KOPT-K1 (cell line): Measurements from ENCODE around the gene TSPYL1.
A peak's percentile ranks its signal among the peaks of the same experiment; 100 is the strongest.
"Not testable (repeated sequence)": the region's sequence is repeated elsewhere in the genome, so short reads cannot be mapped to it uniquely, and the experiment has no call there.

Source experiments
- H3K27ac ChIP-seq: fragments of 200-600 bp; sonication (generic); 2 replicates; pipeline ENCODE4 v1.5.1; 2016; ENCODE audit warnings: antibody characterized with exemption, mild to moderate bottlenecking, low read depth, low read length; ENCODE audit not compliant: poor library complexity, severe bottlenecking
- H3K36me3 ChIP-seq: fragments of 200-600 bp; sonication (generic); 2 replicates; pipeline ENCODE4 v1.5.1; 2017; ENCODE audit warnings: antibody characterized with exemption, mild to moderate bottlenecking, low read length, moderate library complexity; ENCODE audit not compliant: insufficient read depth
- H3K9me3 ChIP-seq: fragments of 200-600 bp; sonication (generic); 2 replicates; pipeline ENCODE4 v1.5.1; 2017; ENCODE audit warnings: antibody characterized with exemption, low read length, mild to moderate bottlenecking; ENCODE audit not compliant: insufficient read depth, poor library complexity, severe bottlenecking

The TSPYL1 gene

DNA sequence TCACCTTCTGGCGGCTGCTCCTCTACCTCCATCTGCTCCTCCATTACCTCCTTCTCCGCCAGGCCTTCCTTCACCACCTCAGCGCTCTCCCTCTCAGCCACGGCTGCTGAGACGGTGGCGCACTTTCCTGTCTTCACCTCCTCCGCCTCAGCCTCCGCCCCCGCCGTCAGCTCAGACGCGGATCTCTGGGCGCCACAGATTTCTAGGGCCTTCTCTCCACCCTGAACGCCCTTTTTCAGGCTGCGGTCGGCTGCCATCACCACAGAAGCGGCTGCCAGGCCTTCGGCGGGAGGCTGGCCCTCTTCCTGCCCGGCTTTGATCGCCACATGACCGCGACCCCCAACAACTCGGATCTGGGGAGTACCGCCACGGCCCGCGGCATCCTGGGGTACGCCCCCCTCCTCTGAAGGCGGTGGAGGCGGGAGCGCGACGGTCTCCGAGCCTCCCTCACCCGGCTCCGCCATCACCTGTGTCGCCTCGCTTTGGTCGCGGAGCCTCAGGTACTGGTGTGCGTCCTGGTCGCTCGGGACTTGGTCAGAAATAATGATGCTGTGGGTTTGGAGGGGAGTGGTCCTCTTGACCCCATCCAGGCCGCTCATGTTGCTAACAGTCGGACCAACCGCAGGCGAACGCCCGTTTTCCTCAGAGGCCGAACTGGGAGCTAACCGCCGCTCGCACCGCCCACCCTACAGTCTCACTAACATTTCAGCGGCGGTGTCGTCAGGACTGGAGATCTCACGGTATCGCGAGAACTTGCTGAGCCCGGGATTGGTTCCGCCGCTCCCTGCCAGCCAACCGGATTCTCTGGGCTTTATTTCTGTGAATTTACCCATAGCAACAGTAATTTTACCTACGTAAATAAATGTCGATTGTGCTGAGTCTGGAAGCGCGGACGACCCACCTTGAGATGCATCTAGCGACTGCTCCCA lies at the start of gene TSPYL1:
Gene TSPYL1 (minus strand): TSS at position 699 of the 929 bp plus-strand sequence. CDS start 100 bp downstream, at position 599.
- H3K27ac ChIP-seq = peak within 1 kb of the TSS; percentile 83
- H3K9me3 ChIP-seq = no peaks in the 10 kb centered on the region
- H3K36me3 ChIP-seq = peaks cover 35% of the 10 kb centered on the region

DNA sequence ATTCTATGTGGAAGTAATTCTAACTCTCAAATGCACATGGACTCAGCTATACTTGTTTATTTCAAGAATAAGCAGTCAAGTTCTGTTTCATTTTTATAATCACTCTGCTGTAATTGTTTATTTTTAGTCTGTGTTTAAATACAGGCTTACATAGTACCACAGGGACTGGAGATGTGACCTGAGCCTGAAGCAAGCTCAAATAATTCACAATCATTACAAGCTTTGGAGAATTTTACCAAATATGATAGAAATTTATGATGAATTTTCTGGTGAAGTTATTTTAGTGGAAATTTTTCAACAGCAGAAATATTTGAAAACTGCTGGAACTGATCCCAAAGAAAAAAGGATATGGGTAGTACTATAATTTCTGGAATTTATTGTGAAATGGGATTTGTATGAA lies 49.4 kb upstream of the TSPYL1 start:
- no peaks in the 10 kb centered on the region for H3K9me3 ChIP-seq
- H3K27ac ChIP-seq = no peak overlapping the region
- no peaks in the 10 kb centered on the region for H3K36me3 ChIP-seq

DNA sequence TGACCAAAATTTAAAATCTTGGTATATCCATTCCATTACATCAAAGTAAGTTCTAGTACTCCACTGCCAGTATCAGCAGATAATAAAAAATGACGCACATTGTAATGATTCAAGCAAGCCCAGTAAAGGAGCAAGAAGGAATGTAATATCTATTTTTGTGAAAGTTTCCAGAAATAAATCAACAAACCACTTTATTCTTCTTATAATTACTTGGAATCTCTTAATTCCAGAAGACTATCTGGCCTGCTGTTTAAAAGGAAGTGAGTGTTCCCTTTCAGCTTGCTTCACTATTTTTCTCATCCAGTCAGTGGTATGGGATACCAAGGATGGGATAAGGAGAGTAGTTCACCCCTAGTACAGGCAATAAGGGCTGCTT lies 48.8 kb upstream of the TSPYL1 start:
- no peaks in the 10 kb centered on the region for H3K36me3 ChIP-seq
- no peak overlapping the region for H3K27ac ChIP-seq
- H3K9me3 ChIP-seq = no peaks in the 10 kb centered on the region

DNA sequence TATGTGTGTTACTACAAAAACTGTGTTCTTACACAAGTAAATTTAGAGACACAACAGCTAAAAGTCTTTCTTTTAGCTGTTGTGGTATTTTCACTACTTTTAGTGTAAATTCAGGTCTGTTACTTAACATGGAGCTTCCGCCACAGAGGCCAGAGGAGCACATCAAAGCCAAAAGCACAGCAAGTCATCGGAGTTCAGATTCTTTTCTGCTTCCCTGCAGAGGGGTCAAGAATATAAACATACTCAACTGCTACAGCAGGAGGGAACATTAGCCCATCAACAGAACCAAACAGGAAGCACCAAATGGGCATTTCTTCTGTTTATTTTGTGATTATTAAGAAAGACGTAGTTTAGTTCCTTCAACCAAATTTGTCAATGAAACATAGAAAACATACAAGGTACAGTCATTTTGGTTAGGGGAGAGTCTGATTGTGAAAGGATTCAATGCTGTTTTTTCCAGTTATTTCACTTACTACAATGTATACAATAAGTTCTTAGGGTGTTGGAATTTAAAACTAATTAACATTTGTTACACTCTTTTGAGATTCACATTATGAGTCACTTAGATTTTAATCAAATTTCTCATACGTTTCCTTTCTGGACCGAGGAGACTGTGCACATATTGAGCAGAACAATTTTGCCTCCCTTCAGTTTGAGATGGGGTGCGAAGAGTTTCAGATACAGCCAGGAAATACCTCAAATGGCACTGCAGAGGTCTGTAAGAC lies 48.2 kb upstream of the TSPYL1 start:
- Histone ChIP-seq H3K27ac (no peak overlapping the region), H3K9me3 (no peaks in the 10 kb centered on the region), H3K36me3 (no peaks in the 10 kb centered on the region)

DNA sequence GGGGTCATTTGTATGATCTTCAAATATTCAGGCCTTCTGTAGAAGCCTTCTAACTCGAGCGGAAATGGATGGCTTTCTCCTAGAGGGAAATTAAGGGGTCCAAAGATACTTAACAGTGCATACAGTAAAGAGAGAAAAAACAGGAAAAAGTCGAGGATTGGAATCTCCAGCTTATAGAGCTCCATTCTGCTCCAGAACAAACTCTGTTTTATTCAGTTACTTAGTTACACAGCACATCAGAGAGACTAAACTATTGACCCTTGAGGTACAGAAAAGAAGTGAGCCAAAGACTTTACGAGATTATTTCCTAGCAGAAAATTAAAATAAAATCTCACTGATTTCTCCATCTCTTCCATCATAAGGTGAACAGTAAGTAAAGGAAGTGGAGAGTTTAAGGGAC lies 47.3 kb upstream of the TSPYL1 start:
- Histone ChIP-seq H3K27ac (no peak overlapping the region), H3K9me3 (no peaks in the 10 kb centered on the region), H3K36me3 (no peaks in the 10 kb centered on the region)

DNA sequence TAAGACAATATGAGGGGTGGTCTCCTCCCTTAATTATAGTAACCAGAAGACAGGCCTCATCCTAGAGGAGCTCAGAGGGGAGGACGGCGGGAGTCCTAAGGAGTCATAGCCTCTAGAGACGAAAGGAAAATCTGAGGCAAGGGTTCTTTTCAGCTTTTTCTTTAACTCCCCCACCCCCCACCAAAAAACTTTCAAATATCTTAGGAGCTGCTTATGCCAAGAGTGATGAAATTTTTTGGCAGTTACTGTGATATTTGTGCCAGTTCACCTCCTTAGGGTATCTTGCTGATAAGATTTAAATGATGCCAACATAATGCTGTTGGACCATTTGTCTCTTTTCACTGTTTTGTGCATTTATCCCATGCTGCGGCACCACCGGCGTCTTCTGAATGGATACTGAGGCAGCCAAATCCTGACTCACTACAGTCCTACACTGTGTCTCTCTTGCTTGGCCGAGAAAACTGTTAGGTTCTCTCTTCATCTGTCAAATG lies 46.5 kb upstream of the TSPYL1 start:
- no peaks in the 10 kb centered on the region for H3K36me3 ChIP-seq
- H3K9me3 ChIP-seq = no peaks in the 10 kb centered on the region
- no peak overlapping the region for H3K27ac ChIP-seq

DNA sequence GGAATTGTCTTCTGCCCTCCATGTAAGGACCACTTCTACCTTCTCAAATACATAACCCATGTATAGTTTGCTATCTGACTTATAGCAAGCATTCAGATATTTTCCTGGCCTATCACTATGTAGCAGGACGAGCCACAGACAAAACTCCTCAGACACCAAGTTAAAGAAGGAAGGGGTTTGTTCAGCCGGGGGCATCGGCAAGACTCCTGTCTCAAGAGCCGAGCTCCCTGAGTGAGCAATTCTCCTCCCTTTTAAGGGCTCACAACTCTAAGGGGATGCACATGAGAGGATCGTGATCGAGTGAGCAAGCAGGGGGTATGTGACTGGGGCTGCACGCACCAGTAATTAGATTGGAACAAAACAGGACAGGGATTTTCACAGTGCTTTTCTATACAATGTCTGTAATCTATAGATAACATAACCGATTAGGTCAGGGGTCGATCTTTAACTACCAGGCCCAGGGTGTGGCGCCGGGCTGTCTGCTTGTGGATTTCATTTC lies 46.0 kb upstream of the TSPYL1 start:
- H3K36me3 ChIP-seq = not testable (repeated sequence)

DNA sequence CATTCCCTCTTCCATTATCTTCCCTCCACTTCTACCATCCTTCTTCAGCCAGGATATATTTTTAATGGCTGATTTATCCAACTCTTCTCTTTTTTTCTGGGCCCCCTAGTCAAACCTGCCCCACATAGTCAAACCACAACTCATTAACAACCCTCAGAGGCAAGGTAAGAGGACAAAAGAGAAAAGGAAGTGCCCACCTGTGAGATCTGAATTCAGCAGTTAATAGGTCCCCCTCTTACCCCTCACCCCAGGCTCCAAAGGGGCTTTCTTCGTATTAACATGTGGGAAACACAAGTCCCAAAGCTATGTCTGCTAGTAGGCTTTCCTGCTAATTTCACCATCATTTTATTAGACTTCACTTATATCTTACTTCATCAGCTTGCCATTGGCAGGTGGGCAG lies 44.1 kb upstream of the TSPYL1 start:
- Histone ChIP-seq H3K27ac (no peak overlapping the region), H3K9me3 (no peaks in the 10 kb centered on the region), H3K36me3 (no peaks in the 10 kb centered on the region)

More for the DNA sequence above, 46.0 kb upstream of the TSPYL1 start:
- not testable (repeated sequence) for H3K27ac ChIP-seq, H3K9me3 ChIP-seq

DNA sequence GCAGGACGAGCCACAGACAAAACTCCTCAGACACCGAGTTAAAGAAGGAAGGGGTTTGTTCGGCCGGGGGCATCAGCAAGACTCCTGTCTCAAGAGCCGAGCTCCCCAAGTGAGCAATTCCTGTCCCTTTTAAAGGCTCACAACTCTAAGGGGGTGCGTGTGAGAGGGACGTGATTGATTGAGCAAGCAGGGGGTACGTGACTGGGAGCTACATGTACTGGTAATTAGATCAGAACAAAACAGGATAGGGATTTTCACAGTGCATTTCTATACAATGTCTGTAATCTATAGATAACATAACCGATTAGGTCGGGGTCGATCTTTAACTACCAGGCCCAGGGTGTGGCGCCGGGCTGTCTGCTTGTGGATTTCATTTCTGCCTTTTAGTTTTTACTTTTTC lies 42.2 kb upstream of the TSPYL1 start:
- not testable (repeated sequence) for H3K36me3 ChIP-seq, H3K27ac ChIP-seq, H3K9me3 ChIP-seq

DNA sequence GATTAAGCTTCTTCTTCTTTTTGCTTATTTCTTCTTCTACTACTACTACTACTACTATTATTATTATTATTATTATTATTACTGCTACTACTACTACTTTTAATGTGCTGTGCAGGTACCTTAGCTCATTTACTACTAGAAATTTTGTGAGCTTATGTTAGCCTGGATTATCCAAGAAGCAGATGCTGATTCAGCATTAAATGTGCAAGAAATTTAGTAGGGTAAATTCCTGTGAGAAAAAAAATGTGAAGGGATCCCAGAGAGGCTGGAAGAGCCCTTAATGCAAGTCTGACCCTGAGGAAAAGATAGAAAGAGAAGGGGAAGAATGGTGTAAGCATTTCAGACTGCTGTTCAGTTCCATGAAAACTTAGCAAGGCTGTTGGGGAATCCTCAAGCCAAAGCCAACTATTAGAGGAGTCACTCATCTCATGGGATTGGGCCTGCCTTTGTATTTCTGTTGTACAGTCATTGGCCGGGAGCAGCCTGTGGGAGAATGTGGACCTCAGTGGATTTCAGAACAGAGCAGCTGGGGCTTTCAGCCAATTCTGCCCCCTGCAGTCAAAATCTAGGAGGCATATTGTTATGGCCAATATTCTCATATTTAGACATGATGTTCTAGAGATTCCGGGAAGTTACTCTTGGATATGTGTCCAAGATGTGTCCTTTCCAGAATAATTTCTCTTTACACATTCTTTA lies 37.2 kb upstream of the TSPYL1 start:
- H3K36me3 ChIP-seq = no peaks in the 10 kb centered on the region
- no peak overlapping the region for H3K27ac ChIP-seq
- no peaks in the 10 kb centered on the region for H3K9me3 ChIP-seq

DNA sequence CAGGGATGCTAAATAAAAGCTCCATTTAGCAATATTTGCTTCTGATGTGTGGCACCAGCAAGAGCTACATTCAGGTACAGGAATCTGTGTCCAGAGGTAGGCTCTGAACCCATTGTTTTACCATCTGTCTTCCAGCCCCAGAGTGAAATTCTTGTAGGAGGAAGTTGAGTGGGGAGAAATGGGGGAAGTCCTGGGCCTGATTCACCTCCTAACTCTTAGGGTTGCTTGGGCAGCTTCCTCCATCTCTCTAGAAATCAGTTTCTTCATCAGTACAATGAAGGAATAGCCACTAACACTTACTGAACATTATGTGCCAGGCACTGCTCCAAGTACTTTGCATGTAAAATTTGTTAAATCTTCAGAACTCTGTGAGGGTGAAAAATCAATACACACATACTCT lies 35.1 kb upstream of the TSPYL1 start:
- Histone ChIP-seq H3K36me3 (no peaks in the 10 kb centered on the region), H3K27ac (no peak overlapping the region), H3K9me3 (no peaks in the 10 kb centered on the region)

DNA sequence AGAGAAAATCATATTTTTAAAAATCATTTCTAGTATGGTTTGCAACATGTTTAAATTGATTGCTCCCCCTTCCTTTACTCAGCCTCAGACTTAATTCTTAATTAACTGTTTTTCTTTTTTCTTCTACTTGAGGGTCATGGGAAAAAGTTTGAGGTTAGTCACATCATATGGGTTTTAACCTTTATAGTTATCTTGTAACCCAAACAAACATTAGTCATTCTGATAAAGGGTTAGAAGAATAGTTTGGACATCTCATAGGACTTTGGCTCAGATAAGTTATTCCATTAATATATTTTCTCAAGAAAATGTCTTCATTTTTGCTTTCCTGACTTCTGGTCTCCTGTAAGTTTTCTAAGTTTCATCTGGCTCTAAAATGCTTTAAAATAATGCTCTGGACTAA lies 34.5 kb upstream of the TSPYL1 start:
- Histone ChIP-seq H3K9me3 (no peaks in the 10 kb centered on the region), H3K27ac (no peak overlapping the region)

DNA sequence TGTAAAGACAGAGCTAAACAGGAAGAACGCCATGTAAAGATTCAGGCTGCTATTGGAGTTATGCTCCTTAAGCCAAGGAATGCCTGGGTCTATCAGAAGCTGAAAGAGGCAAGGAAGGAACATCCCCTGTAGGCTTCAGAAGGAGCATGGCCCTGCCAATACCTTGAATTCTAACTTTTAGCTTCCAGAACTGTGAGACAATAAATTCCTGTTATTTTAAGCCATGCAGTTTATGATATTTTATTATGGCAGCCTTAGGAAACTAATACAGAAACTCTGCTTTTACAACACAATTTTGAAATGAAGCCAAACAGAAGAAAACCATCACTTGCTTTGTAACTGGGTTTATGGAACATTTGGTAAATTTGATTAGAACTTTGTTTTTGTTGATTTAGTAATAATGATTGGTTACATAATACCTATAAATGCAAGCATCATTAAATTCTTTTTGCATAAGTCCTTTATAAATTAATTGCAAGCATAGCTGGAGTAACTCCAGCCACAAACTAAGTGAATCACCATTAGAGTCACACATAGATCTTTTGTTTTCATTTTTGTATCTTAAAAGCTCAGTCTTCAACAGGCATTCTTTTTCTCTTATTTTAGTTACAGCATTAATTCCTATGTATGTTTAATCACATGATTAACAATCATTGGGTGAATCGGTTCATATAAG lies 33.5 kb upstream of the TSPYL1 start:
- Histone ChIP-seq H3K27ac (no peak overlapping the region), H3K9me3 (no peaks in the 10 kb centered on the region), H3K36me3 (no peaks in the 10 kb centered on the region)

More for the DNA sequence above, 34.5 kb upstream of the TSPYL1 start:
- no peaks in the 10 kb centered on the region for H3K36me3 ChIP-seq

DNA sequence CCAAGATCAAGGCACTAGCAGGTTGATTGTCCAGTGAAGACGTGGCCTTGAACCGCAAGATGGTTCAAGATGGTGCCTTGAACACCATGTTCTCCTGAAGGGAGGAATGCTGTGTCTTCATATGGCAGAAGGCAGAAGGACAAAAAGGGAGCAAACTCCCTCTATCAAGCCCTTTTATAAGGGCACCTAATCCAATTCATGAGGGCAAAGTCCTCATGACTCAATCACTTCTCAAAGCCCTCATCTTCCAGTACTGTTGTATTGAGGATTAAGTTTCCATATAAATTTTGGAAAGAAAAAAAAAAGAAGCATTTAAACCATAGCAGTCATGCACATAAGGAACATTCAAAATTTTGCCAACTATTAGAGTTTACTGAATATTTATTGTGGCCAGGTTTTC lies 29.9 kb upstream of the TSPYL1 start:
- H3K9me3 ChIP-seq = no peaks in the 10 kb centered on the region
- H3K27ac ChIP-seq = no peak overlapping the region
- no peaks in the 10 kb centered on the region for H3K36me3 ChIP-seq
